Measurements from ENCODE around the gene SMIM29. TPM values are rescaled to one million over a fixed set of nuclear protein-coding genes. Genes with fewer than 3 reads are reported as not detected.

SMIM29 gene
- total RNA-seq, 2 donors from 2014 or later, result 7.2 to 7.9 TPM

DNA sequence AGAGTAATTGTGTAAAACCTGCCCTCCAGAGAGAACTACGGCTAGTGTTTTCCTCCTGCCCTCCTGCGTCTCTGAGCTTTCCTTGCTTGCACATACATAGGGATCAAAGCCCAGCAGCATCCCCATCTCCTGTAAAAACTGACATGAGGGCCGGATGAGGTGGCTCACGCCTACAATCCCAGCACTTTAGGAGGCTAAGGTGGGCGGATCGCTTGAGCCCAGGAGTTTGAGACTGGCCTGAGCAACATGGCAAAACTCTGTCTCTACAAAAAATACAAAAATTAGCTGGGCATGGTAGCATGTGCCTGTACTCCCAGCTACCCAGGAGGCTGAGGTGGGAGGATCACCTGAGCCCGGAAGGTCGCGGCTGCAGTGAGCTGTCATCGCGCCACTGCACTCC, 40.3 kb upstream of the SMIM29 start:
- H3K36me3 ChIP-seq (ENCODE audit: control insufficient read depth, insufficient read depth, low read length), result peaks cover 61% of the 10 kb centered on the region
- no peaks in the 10 kb centered on the region for H3K9me3 Mint-ChIP-seq
- no peak overlapping the region for H3K27ac Mint-ChIP-seq
- TF ChIP-seq, protein P1, sequence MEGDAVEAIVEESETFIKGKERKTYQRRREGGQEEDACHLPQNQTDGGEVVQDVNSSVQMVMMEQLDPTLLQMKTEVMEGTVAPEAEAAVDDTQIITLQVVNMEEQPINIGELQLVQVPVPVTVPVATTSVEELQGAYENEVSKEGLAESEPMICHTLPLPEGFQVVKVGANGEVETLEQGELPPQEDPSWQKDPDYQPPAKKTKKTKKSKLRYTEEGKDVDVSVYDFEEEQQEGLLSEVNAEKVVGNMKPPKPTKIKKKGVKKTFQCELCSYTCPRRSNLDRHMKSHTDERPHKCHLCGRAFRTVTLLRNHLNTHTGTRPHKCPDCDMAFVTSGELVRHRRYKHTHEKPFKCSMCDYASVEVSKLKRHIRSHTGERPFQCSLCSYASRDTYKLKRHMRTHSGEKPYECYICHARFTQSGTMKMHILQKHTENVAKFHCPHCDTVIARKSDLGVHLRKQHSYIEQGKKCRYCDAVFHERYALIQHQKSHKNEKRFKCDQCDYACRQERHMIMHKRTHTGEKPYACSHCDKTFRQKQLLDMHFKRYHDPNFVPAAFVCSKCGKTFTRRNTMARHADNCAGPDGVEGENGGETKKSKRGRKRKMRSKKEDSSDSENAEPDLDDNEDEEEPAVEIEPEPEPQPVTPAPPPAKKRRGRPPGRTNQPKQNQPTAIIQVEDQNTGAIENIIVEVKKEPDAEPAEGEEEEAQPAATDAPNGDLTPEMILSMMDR (conservative IDR thresholded peaks at IDR 0.05), result no peak
- no peak overlapping the region for H3K4me3 ChIP-seq (ENCODE audit: low read length)
- H3K36me3 Mint-ChIP-seq (ENCODE audit: low read depth), result peaks cover 45% of the 10 kb centered on the region
- H3K27ac ChIP-seq (ENCODE audit: low read depth, low read length), result no peak overlapping the region
- no peaks in the 10 kb centered on the region for H3K27me3 Mint-ChIP-seq (ENCODE audit: insufficient read depth)
- no peaks in the 10 kb centered on the region for H3K9me3 ChIP-seq (ENCODE audit: control insufficient read depth, low read length)
- 94 to 98% methylated on average over 9 to 11 of the region's 11 CpGs for WGBS, 2 experiments (ENCODE audit: insufficient coverage in 1 of 2, insufficient read length in 1 of 2)
- H3K4me1 ChIP-seq (ENCODE audit: control insufficient read depth, insufficient read depth, low read length), result no peaks in the 10 kb centered on the region
- no peaks in the 10 kb centered on the region for H3K4me1 Mint-ChIP-seq
- no peaks in the 10 kb centered on the region for H3K27me3 ChIP-seq (ENCODE audit: control insufficient read depth, insufficient read depth, low read length, poor library complexity, severe bottlenecking)
- no peak for DNase-seq
- H3K9ac ChIP-seq (ENCODE audit: extremely low read depth, low read length, poor library complexity, severe bottlenecking), result no peak overlapping the region
- no peak overlapping the region for H3K4me3 Mint-ChIP-seq

DNA sequence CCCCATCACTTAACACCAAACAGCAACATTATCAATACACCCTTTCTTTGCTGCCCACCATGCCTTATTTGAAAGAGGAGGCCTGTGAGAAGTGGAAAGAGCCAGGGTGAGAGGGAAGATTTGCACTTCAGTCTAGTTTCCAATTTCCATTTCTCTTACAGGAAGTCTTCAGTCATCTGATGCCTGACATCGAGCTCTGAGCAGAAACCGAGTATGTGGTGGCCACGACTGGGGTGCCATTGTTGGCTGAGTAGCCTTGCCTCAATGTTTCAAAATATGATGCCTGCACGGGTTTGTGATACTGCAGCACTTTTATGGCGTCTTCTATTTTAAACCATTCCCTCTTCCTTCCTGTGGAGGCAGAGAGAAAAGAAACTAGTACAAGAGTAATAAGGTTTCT, 39.8 kb upstream of the SMIM29 start:
- Mint-ChIP-seq H3K9me3 (no peaks in the 10 kb centered on the region), H3K4me3 (no peak overlapping the region), H3K27me3 (ENCODE audit: insufficient read depth) (no peaks in the 10 kb centered on the region), H3K36me3 (ENCODE audit: low read depth) (peaks cover 44% of the 10 kb centered on the region), H3K4me1 (no peaks in the 10 kb centered on the region), H3K27ac (no peak overlapping the region)
- Histone ChIP-seq H3K4me1 (ENCODE audit: control insufficient read depth, insufficient read depth, low read length) (no peaks in the 10 kb centered on the region), H3K27ac (ENCODE audit: low read depth, low read length) (no peak overlapping the region), H3K36me3 (ENCODE audit: control insufficient read depth, insufficient read depth, low read length) (peaks cover 63% of the 10 kb centered on the region), H3K9me3 (ENCODE audit: control insufficient read depth, low read length) (no peaks in the 10 kb centered on the region), H3K4me3 (ENCODE audit: low read length) (no peak overlapping the region), H3K27me3 (ENCODE audit: control insufficient read depth, insufficient read depth, low read length, poor library complexity, severe bottlenecking) (no peaks in the 10 kb centered on the region), H3K9ac (ENCODE audit: extremely low read depth, low read length, poor library complexity, severe bottlenecking) (no peak overlapping the region)
- DNase-seq, result no peak
- TF ChIP-seq, protein P1 (conservative IDR thresholded peaks at IDR 0.05), result no peak
- WGBS, 2 experiments (ENCODE audit: insufficient coverage in 1 of 2, insufficient read length in 1 of 2), result 82 to 84% methylated on average over 3 to 5 of the region's 5 CpGs

DNA sequence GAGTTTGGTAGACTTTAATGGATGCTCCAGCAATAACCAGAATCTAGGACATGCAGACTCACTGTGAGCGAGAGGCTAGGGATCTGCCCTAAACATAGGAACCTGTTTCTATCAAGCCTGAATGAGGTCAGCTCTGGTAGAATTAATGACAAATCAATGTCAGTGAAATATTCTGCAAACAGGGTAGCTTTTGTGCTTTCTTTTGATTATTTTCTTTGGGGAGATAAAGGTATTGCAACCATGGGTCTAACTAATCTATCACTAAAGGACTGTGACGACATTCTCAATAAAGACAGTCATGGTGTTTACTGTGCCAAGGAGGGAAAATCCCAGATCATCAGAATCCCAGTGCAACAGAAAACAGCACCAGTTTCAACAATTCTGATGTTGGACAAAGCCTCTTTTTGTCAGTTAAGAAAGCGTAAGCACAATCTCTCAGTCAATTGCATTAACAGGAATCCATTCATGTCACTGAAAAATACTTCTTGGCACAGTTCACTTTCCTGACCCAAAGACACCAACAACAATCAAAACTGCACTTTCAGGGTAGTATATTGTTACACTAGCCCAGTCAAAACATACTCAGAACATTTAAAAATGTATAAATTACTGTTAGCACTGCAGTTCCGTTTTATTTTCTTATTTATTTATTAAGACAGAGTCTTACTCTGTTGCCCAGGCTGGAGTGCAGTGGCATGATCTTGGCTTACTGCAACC, 36.8 kb upstream of the SMIM29 start:
- no peak overlapping the region for H3K4me3 Mint-ChIP-seq
- no peak overlapping the region for H3K27ac Mint-ChIP-seq
- TF ChIP-seq, protein P1 (conservative IDR thresholded peaks at IDR 0.05), result no peak
- H3K27ac ChIP-seq (ENCODE audit: low read depth, low read length), result no peak overlapping the region
- H3K4me3 ChIP-seq (ENCODE audit: low read length), result no peak overlapping the region
- H3K36me3 ChIP-seq (ENCODE audit: control insufficient read depth, insufficient read depth, low read length), result peaks cover 55% of the 10 kb centered on the region
- no peaks in the 10 kb centered on the region for H3K4me1 Mint-ChIP-seq
- no peaks in the 10 kb centered on the region for H3K9me3 Mint-ChIP-seq
- no peak overlapping the region for H3K9ac ChIP-seq (ENCODE audit: extremely low read depth, low read length, poor library complexity, severe bottlenecking)
- H3K27me3 Mint-ChIP-seq (ENCODE audit: insufficient read depth), result no peaks in the 10 kb centered on the region
- peaks cover 31% of the 10 kb centered on the region for H3K36me3 Mint-ChIP-seq (ENCODE audit: low read depth)
- H3K9me3 ChIP-seq (ENCODE audit: control insufficient read depth, low read length), result no peaks in the 10 kb centered on the region
- WGBS, 2 experiments (ENCODE audit: insufficient coverage in 1 of 2, insufficient read length in 1 of 2), result 92 to 96% methylated on average over 3 to 4 of the region's 4 CpGs
- no peaks in the 10 kb centered on the region for H3K27me3 ChIP-seq (ENCODE audit: control insufficient read depth, insufficient read depth, low read length, poor library complexity, severe bottlenecking)
- H3K4me1 ChIP-seq (ENCODE audit: control insufficient read depth, insufficient read depth, low read length), result no peaks in the 10 kb centered on the region
- no peak for DNase-seq
